Breast epithelium (tissue), 3 donors: ENCODE measurements around the gene EHMT2.

ENCODE experiments used
- POLR2A ChIP-seq: fragments of 450-650 bp; IDR thresholded peaks from one replicate; pipeline ENCODE4 v1.6.1; 2016; ENCODE audit warnings: antibody characterized with exemption, mild to moderate bottlenecking, moderate library complexity
- TF ChIP-seq, protein P1 (sequence below), 3 donors: fragments of 450-650 bp; IDR thresholded peaks; one replicate each; pipeline ENCODE4 v1.5.1; 2016 to 2017; ENCODE audit warnings: antibody characterized with exemption in 3 of 3, mild to moderate bottlenecking in 3 of 3, moderate library complexity in 3 of 3

- TF ChIP-seq, protein P1, sequence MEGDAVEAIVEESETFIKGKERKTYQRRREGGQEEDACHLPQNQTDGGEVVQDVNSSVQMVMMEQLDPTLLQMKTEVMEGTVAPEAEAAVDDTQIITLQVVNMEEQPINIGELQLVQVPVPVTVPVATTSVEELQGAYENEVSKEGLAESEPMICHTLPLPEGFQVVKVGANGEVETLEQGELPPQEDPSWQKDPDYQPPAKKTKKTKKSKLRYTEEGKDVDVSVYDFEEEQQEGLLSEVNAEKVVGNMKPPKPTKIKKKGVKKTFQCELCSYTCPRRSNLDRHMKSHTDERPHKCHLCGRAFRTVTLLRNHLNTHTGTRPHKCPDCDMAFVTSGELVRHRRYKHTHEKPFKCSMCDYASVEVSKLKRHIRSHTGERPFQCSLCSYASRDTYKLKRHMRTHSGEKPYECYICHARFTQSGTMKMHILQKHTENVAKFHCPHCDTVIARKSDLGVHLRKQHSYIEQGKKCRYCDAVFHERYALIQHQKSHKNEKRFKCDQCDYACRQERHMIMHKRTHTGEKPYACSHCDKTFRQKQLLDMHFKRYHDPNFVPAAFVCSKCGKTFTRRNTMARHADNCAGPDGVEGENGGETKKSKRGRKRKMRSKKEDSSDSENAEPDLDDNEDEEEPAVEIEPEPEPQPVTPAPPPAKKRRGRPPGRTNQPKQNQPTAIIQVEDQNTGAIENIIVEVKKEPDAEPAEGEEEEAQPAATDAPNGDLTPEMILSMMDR (IDR thresholded peaks at IDR 0.05) = peak; percentile 18 to 36 (median 32)
- no peak for TF ChIP-seq POLR2A
Observed at GRCh38 chr6:31888276-31889258, 8.9 kb downstream of the EHMT2 start.
